ENCODE results near the gene GLB1L. TPM values are rescaled to one million over a fixed set of nuclear protein-coding genes. Genes with fewer than 3 reads are reported as not detected.
A peak's percentile ranks its signal among the peaks of the same experiment; 100 is the strongest.

GLB1L gene
- total RNA-seq, 1 donor from 2014 or later = 7.3 TPM

DNA sequence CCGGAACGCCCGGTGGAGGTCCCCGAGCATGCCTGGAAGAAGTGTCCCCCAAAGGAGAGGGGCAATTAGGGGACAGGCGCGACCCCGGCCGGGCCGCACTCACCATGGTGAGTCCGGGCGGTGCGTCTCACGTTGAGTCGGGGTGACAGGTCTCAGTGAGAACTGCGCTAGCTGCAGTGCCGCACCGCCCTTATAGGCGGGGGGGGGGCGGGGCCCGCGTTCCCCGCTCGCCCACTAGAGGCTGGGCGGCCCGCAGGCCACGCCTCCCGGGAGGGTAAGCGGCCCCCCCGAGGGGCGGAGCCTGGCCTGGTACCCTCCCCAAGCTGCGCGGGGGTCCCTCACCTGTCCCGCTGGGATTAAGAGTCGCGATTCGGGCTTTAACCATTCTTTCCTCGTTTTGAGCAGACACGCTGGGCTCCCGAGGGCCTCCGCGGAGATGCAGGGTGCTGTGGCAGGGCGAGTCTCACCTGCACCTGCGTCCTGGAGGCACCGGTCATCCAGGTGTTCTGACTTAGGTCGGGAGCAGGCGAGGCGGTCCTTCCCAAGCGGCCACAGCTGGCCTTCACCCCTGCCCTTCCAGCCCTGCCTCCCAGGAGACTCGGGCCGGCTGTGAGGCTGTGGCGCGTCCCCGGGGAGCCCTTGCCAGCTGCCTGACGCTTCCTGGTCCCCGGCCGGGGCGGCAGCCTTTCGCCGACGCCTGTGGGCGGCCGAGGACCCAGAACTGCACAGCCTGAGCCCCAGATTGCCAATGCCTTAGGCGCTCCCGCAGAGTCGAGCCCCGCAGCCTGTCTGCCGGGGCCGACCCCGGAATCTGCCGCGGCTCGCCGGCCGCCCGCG, 8.7 kb upstream of the GLB1L start, which contains the start of gene TUBA4A:
TSS of gene TUBA4A (minus strand) at position 166 of the 837 bp plus-strand sequence. CDS start at position 106, 60 bp downstream.
- no peaks in the 10 kb centered on the region for H3K9me3 Mint-ChIP-seq (ENCODE audit: unreplicated experiment)
- peak; percentile 52 for DNase-seq (ENCODE audit: low spot score)
- H3K4me3 Mint-ChIP-seq (ENCODE audit: unreplicated experiment) = peak within 1 kb of the TSS; percentile 76
- peak within 1 kb of the TSS; percentile 30 for H3K27ac Mint-ChIP-seq (ENCODE audit: unreplicated experiment)
- peaks cover 13% of the 10 kb centered on the region for H3K36me3 Mint-ChIP-seq (ENCODE audit: low read depth, unreplicated experiment)
- peaks cover 13% of the 10 kb centered on the region for H3K4me1 Mint-ChIP-seq (ENCODE audit: unreplicated experiment)
- peaks cover 15% of the 10 kb centered on the region for H3K27me3 Mint-ChIP-seq (ENCODE audit: unreplicated experiment)
- TF ChIP-seq, protein P1, sequence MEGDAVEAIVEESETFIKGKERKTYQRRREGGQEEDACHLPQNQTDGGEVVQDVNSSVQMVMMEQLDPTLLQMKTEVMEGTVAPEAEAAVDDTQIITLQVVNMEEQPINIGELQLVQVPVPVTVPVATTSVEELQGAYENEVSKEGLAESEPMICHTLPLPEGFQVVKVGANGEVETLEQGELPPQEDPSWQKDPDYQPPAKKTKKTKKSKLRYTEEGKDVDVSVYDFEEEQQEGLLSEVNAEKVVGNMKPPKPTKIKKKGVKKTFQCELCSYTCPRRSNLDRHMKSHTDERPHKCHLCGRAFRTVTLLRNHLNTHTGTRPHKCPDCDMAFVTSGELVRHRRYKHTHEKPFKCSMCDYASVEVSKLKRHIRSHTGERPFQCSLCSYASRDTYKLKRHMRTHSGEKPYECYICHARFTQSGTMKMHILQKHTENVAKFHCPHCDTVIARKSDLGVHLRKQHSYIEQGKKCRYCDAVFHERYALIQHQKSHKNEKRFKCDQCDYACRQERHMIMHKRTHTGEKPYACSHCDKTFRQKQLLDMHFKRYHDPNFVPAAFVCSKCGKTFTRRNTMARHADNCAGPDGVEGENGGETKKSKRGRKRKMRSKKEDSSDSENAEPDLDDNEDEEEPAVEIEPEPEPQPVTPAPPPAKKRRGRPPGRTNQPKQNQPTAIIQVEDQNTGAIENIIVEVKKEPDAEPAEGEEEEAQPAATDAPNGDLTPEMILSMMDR (IDR thresholded peaks at IDR 0.05; ENCODE audit: unreplicated experiment) = no peak

DNA sequence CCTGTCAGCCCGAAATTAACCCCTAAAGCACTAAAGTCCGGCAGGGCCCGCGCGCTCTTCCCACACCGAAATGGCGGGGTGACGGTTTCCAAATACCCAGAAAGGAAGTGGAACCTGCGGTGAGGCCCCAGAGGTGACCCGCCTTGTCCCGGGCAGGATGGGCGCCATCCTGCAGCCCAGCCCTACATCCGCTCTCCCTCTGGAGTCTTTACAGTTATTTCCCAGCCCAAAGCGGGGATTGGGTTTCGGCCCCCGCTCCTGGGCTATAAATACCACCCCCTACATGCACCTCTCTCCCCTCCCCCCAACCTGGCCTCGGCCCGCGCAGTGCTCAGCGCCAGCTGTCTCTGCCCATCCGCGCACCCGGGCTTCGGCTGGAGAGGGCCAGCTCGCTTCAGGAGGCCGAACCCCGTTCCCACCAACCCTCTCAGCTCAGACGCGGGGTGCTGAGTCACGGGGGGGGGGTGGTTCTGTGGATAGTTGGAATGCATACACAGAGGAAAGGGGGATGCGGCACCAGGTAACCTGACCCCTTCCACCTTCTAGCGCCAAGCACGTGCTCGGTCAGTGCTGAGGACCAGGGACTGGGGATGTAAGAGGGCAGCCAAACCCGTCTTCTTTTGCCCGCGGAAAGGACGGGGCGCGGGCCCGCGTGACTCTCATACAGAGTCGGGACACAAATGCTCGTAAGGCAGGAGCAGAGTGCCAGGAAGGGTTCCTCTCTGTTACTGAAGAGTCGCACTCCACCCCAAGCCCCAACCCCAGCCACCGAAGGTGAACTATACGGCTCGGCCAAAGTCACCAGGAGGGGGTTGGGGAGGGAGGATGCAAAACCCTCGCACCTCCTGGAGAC, 7.9 kb upstream of the GLB1L start, which contains the start of gene TUBA4B:
TSS of gene TUBA4B (plus strand) at position 344 of the 853 bp plus-strand sequence. CDS start at position 509, 165 bp downstream.
- TF ChIP-seq, protein P1 (IDR thresholded peaks at IDR 0.05; ENCODE audit: unreplicated experiment) = no peak
- Mint-ChIP-seq H3K4me1 (ENCODE audit: unreplicated experiment) (peaks cover 18% of the 10 kb centered on the region), H3K9me3 (ENCODE audit: unreplicated experiment) (no peaks in the 10 kb centered on the region), H3K36me3 (ENCODE audit: low read depth, unreplicated experiment) (peaks cover 18% of the 10 kb centered on the region), H3K27ac (ENCODE audit: unreplicated experiment) (peak within 1 kb of the TSS; percentile 30), H3K27me3 (ENCODE audit: unreplicated experiment) (peaks cover 15% of the 10 kb centered on the region), H3K4me3 (ENCODE audit: unreplicated experiment) (peak within 1 kb of the TSS; percentile 76)
- peak; percentile 31 for DNase-seq (ENCODE audit: low spot score)

DNA sequence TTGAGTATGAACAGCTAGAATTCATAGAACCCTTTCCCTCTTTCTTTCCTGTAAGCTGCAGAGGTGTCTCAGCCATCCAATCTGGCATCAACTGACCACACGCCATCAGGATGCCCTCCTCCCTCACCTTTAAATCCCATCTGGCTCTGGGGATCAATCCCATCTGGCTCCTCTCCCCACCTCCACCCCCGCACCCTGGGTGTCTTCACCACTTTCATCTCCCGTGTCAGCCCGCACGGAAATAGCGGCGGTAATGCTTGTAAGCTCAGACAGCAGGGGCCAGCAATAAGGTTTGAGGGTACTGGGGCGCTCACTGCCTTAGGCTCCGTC, 7.3 kb upstream of the GLB1L start:
- H3K27ac Mint-ChIP-seq (ENCODE audit: unreplicated experiment) = peak overlapping the region; percentile 30
- no peak for DNase-seq (ENCODE audit: low spot score)
- H3K9me3 Mint-ChIP-seq (ENCODE audit: unreplicated experiment) = no peaks in the 10 kb centered on the region
- H3K36me3 Mint-ChIP-seq (ENCODE audit: low read depth, unreplicated experiment) = peaks cover 18% of the 10 kb centered on the region
- TF ChIP-seq, protein P1 (IDR thresholded peaks at IDR 0.05; ENCODE audit: unreplicated experiment) = no peak
- peaks cover 15% of the 10 kb centered on the region for H3K27me3 Mint-ChIP-seq (ENCODE audit: unreplicated experiment)
- H3K4me1 Mint-ChIP-seq (ENCODE audit: unreplicated experiment) = peaks cover 18% of the 10 kb centered on the region
- peak overlapping the region; percentile 62 for H3K4me3 Mint-ChIP-seq (ENCODE audit: unreplicated experiment)

DNA sequence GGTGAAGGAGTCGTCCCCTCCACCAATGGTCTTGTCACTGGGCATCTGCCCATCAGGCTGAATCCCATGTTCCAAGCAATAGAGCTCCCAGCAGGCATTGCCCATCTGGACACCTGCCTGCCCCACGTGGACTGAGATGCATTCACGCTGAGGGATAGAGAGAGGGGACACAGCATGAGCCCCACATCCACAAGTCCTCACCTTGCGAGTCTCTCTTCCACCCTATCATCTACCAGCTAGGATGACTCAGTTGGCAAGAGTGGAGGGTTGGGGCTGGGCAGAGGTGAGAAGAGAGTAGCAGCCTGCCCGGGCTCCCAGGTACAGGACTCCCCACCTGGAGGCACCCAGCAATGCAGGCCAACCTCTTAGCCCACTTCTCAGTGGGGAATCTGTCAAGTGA, 6.8 kb upstream of the GLB1L start:
- no peaks in the 10 kb centered on the region for H3K9me3 Mint-ChIP-seq (ENCODE audit: unreplicated experiment)
- no peak for DNase-seq (ENCODE audit: low spot score)
- H3K36me3 Mint-ChIP-seq (ENCODE audit: low read depth, unreplicated experiment) = peaks cover 18% of the 10 kb centered on the region
- no peak overlapping the region for H3K27ac Mint-ChIP-seq (ENCODE audit: unreplicated experiment)
- peak overlapping the region; percentile 62 for H3K4me3 Mint-ChIP-seq (ENCODE audit: unreplicated experiment)
- H3K4me1 Mint-ChIP-seq (ENCODE audit: unreplicated experiment) = peaks cover 18% of the 10 kb centered on the region
- H3K27me3 Mint-ChIP-seq (ENCODE audit: unreplicated experiment) = peaks cover 14% of the 10 kb centered on the region
- TF ChIP-seq, protein P1 (IDR thresholded peaks at IDR 0.05; ENCODE audit: unreplicated experiment) = no peak
